HepG2 (cell line): Measurements from ENCODE around the gene DENND1C. TPM values are rescaled to one million over a fixed set of nuclear protein-coding genes. Genes with fewer than 3 reads are reported as not detected.

Experiments
- ADNP ChIP-seq: sonication (generic); formaldehyde crosslinking; IDR thresholded peaks from 2 replicates; pipeline ENCODE4 v1.4.0; 2020; ENCODE audit warnings: missing genetic modification reagents
- ETV6 ChIP-seq: sonication (generic); formaldehyde crosslinking; conservative IDR thresholded peaks from 2 replicates; pipeline ENCODE4 v1.4.0; 2020; ENCODE audit warnings: missing genetic modification reagents
- GABPA ChIP-seq, 2 experiments: IDR thresholded peaks; 2 replicates each; pipeline ENCODE4 v1.6.1; 2011 to 2016; ENCODE audit warnings: low read depth in 2 of 2, low read length in 1 of 2, missing biosample characterization in 1 of 2, missing genetic modification characterization in 1 of 2
- ISX ChIP-seq: sonication (generic); formaldehyde crosslinking; conservative IDR thresholded peaks from 2 replicates; pipeline ENCODE4 v1.5.0; 2020; ENCODE audit warnings: missing genetic modification reagents
- MAZ ChIP-seq, 2 experiments: sonication (generic) in 1 of 2; formaldehyde crosslinking in 1 of 2; IDR thresholded peaks; 2 replicates each; pipeline versions ENCODE4 v1.5.0 to v1.6.1; 2012 to 2020; ENCODE audit warnings: low read depth in 2 of 2, mild to moderate bottlenecking in 2 of 2, borderline replicate concordance in 1 of 2, improper control_type of control experiment in 1 of 2, low read length in 1 of 2, missing genetic modification reagents in 1 of 2, moderate library complexity in 1 of 2
- PLRG1 ChIP-seq: fragments of 450-650 bp; conservative IDR thresholded peaks from 2 replicates; pipeline ENCODE4 v1.6.1; 2016
- RAD21 ChIP-seq: fragments of 450-650 bp; formaldehyde crosslinking; IDR thresholded peaks from 2 replicates; pipeline ENCODE4 v1.5.0; 2020; ENCODE audit warnings: mild to moderate bottlenecking
- RORA ChIP-seq: sonication (generic); formaldehyde crosslinking; IDR thresholded peaks from 2 replicates; pipeline ENCODE4 v1.5.0; 2020; ENCODE audit warnings: mild to moderate bottlenecking, missing genetic modification reagents, moderate library complexity
- SIX1 ChIP-seq: sonication (generic); formaldehyde crosslinking; IDR thresholded peaks from 2 replicates; pipeline ENCODE4 v1.4.0; 2020; ENCODE audit warnings: missing genetic modification reagents, borderline replicate concordance
- TAF15 ChIP-seq: fragments of 200-400 bp; formaldehyde crosslinking; IDR thresholded peaks from one replicate; pipeline ENCODE4 v1.6.1; 2018; ENCODE audit warnings: mild to moderate bottlenecking, low read depth, low read length; ENCODE audit not compliant: poor library complexity, severe bottlenecking
- ZBTB7A ChIP-seq: sonication (generic); formaldehyde crosslinking; IDR thresholded peaks from 2 replicates; pipeline ENCODE4 v1.8.0; 2022; ENCODE audit warnings: mild to moderate bottlenecking, missing genetic modification reagents
- ZC3H13 ChIP-seq: sonication (generic); formaldehyde crosslinking; IDR thresholded peaks from 2 replicates; pipeline ENCODE4 v1.8.1; 2023; ENCODE audit warnings: mild to moderate bottlenecking, missing genetic modification reagents, moderate library complexity
- ZNF337 ChIP-seq: sonication (generic); formaldehyde crosslinking; IDR thresholded peaks from 2 replicates; pipeline ENCODE4 v1.5.1; 2020; ENCODE audit warnings: missing genetic modification reagents, low read depth, mild to moderate bottlenecking, borderline replicate concordance
- ZNF556 ChIP-seq: sonication (generic); formaldehyde crosslinking; IDR thresholded peaks from 2 replicates; pipeline ENCODE4 v1.4.0; 2020; ENCODE audit warnings: mild to moderate bottlenecking, missing genetic modification reagents, borderline replicate concordance
- ZNF607 ChIP-seq: sonication (generic); formaldehyde crosslinking; IDR thresholded peaks from 2 replicates; pipeline ENCODE4 v1.5.1; 2020; ENCODE audit warnings: missing genetic modification reagents, mild to moderate bottlenecking, borderline replicate concordance
- polyA plus RNA-seq, 8 experiments: library from polyadenylated mRNA; depleted of rRNA in 3 of 8; stranded (reverse) in 7 of 8; unstranded in 1 of 8; fragments of >200 nt; fragmentation: Illumina TruSeq in 4 of 8; extraction: Trizol in 4 of 8; gene quantifications; 2 replicates each; pipeline versions ENCODE4 v1.2.1 to v1.2.3, GENCODE V29; 2011 to 2016; ENCODE audit warnings: low read depth in 4 of 8, missing spikeins in 1 of 8, mixed read lengths in 1 of 8; ENCODE audit not compliant: insufficient read depth in 1 of 8
- total RNA-seq, 5 experiments: library from RNA; depleted of rRNA; stranded (reverse); fragments of >200 nt; fragmentation: Illumina TruSeq; extraction: Trizol; gene quantifications; 2 replicates each; pipeline ENCODE4 v1.2.3, GENCODE V29; 2016; ENCODE audit warnings: low read depth in 1 of 5
- TF ChIP-seq, protein P1 (sequence below): conservative IDR thresholded peaks from 2 replicates; pipeline ENCODE4 v1.6.1; 2018; ENCODE audit warnings: missing genetic modification reagents
- TF ChIP-seq, protein P2 (sequence below): sonication (generic); formaldehyde crosslinking; IDR thresholded peaks from 2 replicates; pipeline ENCODE4 v1.5.0; 2020; ENCODE audit warnings: missing genetic modification reagents, mild to moderate bottlenecking, borderline replicate concordance
- TF ChIP-seq, protein P3 (sequence below): sonication (generic); formaldehyde crosslinking; IDR thresholded peaks from 2 replicates; pipeline ENCODE4 v1.9.0; 2021; ENCODE audit warnings: missing genetic modification reagents, mild to moderate bottlenecking, borderline replicate concordance
- TF ChIP-seq, protein P4 (sequence below): sonication (generic); formaldehyde crosslinking; IDR thresholded peaks from 2 replicates; pipeline ENCODE4 v1.8.0; 2022; ENCODE audit warnings: low read depth, missing genetic modification reagents
- TF ChIP-seq, protein P5 (sequence below): IDR thresholded peaks from 2 replicates; pipeline ENCODE4 v1.6.1; 2016; ENCODE audit warnings: low read depth, control low read depth

DENND1C gene
- total and polyA plus RNA-seq, 2 of the 13 experiments (the other 11 are each of a cell fraction or from before 2014, with no cell fraction given): 0.04 to 0.73 TPM

DNA sequence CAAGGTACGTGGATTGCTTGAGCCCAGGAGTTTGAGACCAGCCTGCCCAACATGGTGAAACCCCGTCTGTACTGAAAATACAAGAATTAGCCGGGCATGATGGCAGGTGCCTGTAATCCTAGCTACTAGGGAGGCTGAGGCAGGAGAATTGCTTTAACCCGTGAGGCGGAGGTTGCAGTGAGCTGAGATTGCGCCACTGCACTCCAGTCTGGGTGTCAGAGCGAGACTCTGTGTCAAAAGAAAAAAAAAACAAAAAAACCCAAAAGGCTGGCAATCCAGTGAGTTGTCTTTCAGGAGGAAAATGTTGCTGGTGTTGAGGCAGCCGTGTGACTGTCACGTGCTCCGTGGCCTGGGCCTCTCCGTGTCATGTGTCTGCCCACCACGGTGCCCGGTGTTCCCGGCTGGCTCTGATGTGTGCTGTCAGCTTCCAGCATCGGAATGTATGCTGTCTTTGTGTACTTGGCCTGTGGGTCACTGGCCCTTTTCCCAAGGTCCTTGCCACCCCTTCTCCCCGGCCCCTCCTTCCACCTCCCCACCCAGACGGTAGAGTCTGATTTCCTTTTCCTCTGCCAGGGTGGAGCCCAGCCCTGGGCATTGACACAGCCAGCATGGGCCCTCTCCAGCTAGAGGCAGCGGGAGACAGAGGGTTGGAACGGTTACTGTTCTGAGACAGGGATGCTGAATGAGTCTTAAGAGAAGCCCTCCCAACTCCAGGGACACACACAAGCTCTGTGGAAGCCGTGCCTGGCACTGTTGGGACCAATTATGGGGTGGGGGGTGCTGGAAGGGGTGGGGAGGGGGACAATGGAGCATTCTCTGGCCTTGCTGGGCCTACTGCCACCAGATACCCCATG is 27.8 kb upstream of the DENND1C start (continued):
- TF ChIP-seq ZNF556 (CRISPR knock-in tag) (no peak), ETV6 (no peak), ZBTB7A (CRISPR knock-in tag) (no peak), MAZ (IDR thresholded peaks at IDR 0.05; ENCODE audit: borderline replicate concordance, low read depth, low read length) (no peak), MAZ (CRISPR knock-in tag; IDR thresholded peaks at IDR 0.05; ENCODE audit: low read depth) (peak; percentile 44; the same call in 1 of the 2 replicates), ISX (CRISPR knock-in tag) (no peak), RORA (CRISPR knock-in tag) (no peak), PLRG1 (no peak), RAD21 (CRISPR knock-in tag) (no peak), ZC3H13 (CRISPR knock-in tag) (no peak), ZNF337 (no peak), GABPA (IDR thresholded peaks at IDR 0.05; ENCODE audit: low read depth, low read length) (no peak), GABPA (CRISPR knock-in tag; IDR thresholded peaks at IDR 0.05; ENCODE audit: low read depth) (peak; percentile 17; the same call in 1 of the 2 replicates), ADNP (no peak), ZNF607 (CRISPR knock-in tag) (0 out of 2 replicates have a peak, but pooled peaks have one; percentile 51), TAF15 (no peak), SIX1 (CRISPR knock-in tag) (no peak)
- TF ChIP-seq, protein P1, sequence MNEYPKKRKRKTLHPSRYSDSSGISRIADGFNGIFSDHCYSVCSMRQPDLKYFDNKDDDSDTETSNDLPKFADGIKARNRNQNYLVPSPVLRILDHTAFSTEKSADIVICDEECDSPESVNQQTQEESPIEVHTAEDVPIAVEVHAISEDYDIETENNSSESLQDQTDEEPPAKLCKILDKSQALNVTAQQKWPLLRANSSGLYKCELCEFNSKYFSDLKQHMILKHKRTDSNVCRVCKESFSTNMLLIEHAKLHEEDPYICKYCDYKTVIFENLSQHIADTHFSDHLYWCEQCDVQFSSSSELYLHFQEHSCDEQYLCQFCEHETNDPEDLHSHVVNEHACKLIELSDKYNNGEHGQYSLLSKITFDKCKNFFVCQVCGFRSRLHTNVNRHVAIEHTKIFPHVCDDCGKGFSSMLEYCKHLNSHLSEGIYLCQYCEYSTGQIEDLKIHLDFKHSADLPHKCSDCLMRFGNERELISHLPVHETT: 0 out of 2 replicates have a peak, but pooled peaks have one; percentile 47
- TF ChIP-seq, protein P2, sequence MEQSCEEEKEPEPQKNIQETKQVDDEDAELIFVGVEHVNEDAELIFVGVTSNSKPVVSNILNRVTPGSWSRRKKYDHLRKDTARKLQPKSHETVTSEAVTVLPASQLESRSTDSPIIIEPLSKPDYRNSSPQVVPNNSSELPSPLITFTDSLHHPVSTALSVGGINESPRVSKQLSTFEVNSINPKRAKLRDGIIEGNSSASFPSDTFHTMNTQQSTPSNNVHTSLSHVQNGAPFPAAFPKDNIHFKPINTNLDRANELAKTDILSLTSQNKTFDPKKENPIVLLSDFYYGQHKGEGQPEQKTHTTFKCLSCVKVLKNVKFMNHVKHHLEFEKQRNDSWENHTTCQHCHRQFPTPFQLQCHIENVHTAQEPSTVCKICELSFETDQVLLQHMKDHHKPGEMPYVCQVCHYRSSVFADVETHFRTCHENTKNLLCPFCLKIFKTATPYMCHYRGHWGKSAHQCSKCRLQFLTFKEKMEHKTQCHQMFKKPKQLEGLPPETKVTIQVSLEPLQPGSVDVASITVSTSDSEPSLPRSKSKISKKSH (CRISPR knock-in tag): no peak
- TF ChIP-seq, protein P3, sequence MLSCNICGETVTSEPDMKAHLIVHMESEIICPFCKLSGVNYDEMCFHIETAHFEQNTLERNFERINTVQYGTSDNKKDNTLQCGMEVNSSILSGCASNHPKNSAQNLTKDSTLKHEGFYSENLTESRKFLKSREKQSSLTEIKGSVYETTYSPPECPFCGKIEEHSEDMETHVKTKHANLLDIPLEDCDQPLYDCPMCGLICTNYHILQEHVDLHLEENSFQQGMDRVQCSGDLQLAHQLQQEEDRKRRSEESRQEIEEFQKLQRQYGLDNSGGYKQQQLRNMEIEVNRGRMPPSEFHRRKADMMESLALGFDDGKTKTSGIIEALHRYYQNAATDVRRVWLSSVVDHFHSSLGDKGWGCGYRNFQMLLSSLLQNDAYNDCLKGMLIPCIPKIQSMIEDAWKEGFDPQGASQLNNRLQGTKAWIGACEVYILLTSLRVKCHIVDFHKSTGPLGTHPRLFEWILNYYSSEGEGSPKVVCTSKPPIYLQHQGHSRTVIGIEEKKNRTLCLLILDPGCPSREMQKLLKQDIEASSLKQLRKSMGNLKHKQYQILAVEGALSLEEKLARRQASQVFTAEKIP: no peak
- TF ChIP-seq, protein P4, sequence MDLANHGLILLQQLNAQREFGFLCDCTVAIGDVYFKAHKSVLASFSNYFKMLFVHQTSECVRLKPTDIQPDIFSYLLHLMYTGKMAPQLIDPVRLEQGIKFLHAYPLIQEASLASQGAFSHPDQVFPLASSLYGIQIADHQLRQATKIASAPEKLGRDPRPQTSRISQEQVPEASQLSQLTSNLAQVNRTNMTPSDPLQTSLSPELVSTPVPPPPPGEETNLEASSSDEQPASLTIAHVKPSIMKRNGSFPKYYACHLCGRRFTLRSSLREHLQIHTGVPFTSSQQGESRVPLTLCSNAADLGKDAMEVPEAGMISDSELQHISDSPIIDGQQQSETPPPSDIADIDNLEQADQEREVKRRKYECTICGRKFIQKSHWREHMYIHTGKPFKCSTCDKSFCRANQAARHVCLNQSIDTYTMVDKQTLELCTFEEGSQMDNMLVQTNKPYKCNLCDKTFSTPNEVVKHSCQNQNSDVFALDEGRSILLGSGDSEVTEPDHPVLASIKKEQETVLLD: no peak
- TF ChIP-seq, protein P5, sequence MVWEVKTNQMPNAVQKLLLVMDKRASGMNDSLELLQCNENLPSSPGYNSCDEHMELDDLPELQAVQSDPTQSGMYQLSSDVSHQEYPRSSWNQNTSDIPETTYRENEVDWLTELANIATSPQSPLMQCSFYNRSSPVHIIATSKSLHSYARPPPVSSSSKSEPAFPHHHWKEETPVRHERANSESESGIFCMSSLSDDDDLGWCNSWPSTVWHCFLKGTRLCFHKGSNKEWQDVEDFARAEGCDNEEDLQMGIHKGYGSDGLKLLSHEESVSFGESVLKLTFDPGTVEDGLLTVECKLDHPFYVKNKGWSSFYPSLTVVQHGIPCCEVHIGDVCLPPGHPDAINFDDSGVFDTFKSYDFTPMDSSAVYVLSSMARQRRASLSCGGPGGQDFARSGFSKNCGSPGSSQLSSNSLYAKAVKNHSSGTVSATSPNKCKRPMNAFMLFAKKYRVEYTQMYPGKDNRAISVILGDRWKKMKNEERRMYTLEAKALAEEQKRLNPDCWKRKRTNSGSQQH (CRISPR knock-in tag): 0 out of 2 replicates have a peak, but pooled peaks have one; percentile 34
